Stimulated activated CD8-positive, alpha-beta memory T cell treated with anti-CD3 and anti-CD28 coated beads, Interleukin-4, amount 100 ng/mL, for 24 hours (primary cell): ENCODE results near the gene RNF113B.

Source experiments
- DNase-seq: peaks from one replicate; pipeline ENCODE4 v3.0.0-alpha.2; 2020; ENCODE audit warnings: low read depth

The RNF113B gene

GRCh38 chr13:98141091-98141490 lies 36.0 kb downstream of the RNF113B start:
- no peak for DNase-seq

GRCh38 chr13:98134901-98135300 lies 42.2 kb downstream of the RNF113B start:
- no peak for DNase-seq

- DNase-seq: no peak
Observed at GRCh38 chr13:98133946-98134345, 43.1 kb downstream of the RNF113B start.

GRCh38 chr13:98129059-98129746 lies 47.9 kb downstream of the RNF113B start:
- DNase-seq: no peak
